Liver (tissue), 3 donors: ENCODE data around the gene PARD6G.

Experiments used
- EGR1 ChIP-seq, 2 donors: IDR thresholded peaks; 2 replicates each; pipeline ENCODE4 v1.6.1; 2016 to 2018; ENCODE audit warnings: antibody characterized with exemption in 2 of 2, low read depth in 2 of 2
- FOXA1 ChIP-seq: IDR thresholded peaks from 2 replicates; pipeline ENCODE4 v1.6.1; 2016; ENCODE audit warnings: antibody characterized with exemption
- NR2F2 ChIP-seq: IDR thresholded peaks from 2 replicates; pipeline ENCODE4 v1.6.1; 2016; ENCODE audit warnings: antibody characterized with exemption
- TAF1 ChIP-seq: conservative IDR thresholded peaks from 2 replicates; pipeline ENCODE4 v1.6.1; 2016; ENCODE audit warnings: antibody characterized with exemption, mild to moderate bottlenecking
- TF ChIP-seq, protein P1 (sequence below): IDR thresholded peaks from 2 replicates; pipeline ENCODE4 v1.6.1; 2016; ENCODE audit warnings: antibody characterized with exemption, mild to moderate bottlenecking
- TF ChIP-seq, protein P2 (sequence below): IDR thresholded peaks from 2 replicates; pipeline ENCODE4 v1.6.1; 2016; ENCODE audit warnings: antibody characterized with exemption
- TF ChIP-seq, protein P3 (sequence below): fragments of 150-350 bp; IDR thresholded peaks from 2 replicates; pipeline ENCODE4 v1.5.1; 2017; ENCODE audit warnings: improper control_type of control experiment, low read depth, low read length; ENCODE audit not compliant: missing input control
- TF ChIP-seq, protein P4 (sequence below): IDR thresholded peaks from 2 replicates; pipeline ENCODE4 v1.6.1; 2016; ENCODE audit warnings: antibody characterized with exemption
- donor health status: healthy.
- donor health status: healthy.

DNA sequence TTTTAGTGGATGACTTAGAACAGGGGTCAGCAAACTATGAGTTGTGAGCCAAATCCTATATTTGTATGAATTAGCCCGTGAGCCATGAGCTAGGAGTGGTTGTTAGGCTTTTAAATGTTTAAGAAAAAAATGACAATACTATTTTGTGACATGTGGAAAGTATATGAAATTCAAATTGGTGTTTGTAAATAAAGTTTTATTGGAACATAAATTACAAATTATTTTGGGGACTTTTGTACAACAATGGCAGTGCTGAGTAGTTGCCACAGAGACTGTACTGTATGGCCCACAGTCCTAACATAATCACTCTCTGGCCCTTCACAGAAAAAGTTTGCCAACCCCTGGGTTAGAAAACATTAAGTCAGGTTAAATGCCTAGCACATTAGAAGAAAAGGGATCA is 112.2 kb downstream of the PARD6G start:
- TF ChIP-seq, protein P1, sequence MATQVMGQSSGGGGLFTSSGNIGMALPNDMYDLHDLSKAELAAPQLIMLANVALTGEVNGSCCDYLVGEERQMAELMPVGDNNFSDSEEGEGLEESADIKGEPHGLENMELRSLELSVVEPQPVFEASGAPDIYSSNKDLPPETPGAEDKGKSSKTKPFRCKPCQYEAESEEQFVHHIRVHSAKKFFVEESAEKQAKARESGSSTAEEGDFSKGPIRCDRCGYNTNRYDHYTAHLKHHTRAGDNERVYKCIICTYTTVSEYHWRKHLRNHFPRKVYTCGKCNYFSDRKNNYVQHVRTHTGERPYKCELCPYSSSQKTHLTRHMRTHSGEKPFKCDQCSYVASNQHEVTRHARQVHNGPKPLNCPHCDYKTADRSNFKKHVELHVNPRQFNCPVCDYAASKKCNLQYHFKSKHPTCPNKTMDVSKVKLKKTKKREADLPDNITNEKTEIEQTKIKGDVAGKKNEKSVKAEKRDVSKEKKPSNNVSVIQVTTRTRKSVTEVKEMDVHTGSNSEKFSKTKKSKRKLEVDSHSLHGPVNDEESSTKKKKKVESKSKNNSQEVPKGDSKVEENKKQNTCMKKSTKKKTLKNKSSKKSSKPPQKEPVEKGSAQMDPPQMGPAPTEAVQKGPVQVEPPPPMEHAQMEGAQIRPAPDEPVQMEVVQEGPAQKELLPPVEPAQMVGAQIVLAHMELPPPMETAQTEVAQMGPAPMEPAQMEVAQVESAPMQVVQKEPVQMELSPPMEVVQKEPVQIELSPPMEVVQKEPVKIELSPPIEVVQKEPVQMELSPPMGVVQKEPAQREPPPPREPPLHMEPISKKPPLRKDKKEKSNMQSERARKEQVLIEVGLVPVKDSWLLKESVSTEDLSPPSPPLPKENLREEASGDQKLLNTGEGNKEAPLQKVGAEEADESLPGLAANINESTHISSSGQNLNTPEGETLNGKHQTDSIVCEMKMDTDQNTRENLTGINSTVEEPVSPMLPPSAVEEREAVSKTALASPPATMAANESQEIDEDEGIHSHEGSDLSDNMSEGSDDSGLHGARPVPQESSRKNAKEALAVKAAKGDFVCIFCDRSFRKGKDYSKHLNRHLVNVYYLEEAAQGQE, result no peak
- TF ChIP-seq EGR1 (IDR thresholded peaks at IDR 0.05; ENCODE audit: low read depth in 2 of 2) (no peak), FOXA1 (no peak), NR2F2 (no peak), TAF1 (no peak)
- TF ChIP-seq, protein P2, sequence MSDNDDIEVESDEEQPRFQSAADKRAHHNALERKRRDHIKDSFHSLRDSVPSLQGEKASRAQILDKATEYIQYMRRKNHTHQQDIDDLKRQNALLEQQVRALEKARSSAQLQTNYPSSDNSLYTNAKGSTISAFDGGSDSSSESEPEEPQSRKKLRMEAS, result no peak
- TF ChIP-seq, protein P3, sequence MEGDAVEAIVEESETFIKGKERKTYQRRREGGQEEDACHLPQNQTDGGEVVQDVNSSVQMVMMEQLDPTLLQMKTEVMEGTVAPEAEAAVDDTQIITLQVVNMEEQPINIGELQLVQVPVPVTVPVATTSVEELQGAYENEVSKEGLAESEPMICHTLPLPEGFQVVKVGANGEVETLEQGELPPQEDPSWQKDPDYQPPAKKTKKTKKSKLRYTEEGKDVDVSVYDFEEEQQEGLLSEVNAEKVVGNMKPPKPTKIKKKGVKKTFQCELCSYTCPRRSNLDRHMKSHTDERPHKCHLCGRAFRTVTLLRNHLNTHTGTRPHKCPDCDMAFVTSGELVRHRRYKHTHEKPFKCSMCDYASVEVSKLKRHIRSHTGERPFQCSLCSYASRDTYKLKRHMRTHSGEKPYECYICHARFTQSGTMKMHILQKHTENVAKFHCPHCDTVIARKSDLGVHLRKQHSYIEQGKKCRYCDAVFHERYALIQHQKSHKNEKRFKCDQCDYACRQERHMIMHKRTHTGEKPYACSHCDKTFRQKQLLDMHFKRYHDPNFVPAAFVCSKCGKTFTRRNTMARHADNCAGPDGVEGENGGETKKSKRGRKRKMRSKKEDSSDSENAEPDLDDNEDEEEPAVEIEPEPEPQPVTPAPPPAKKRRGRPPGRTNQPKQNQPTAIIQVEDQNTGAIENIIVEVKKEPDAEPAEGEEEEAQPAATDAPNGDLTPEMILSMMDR, result no peak
- TF ChIP-seq, protein P4, sequence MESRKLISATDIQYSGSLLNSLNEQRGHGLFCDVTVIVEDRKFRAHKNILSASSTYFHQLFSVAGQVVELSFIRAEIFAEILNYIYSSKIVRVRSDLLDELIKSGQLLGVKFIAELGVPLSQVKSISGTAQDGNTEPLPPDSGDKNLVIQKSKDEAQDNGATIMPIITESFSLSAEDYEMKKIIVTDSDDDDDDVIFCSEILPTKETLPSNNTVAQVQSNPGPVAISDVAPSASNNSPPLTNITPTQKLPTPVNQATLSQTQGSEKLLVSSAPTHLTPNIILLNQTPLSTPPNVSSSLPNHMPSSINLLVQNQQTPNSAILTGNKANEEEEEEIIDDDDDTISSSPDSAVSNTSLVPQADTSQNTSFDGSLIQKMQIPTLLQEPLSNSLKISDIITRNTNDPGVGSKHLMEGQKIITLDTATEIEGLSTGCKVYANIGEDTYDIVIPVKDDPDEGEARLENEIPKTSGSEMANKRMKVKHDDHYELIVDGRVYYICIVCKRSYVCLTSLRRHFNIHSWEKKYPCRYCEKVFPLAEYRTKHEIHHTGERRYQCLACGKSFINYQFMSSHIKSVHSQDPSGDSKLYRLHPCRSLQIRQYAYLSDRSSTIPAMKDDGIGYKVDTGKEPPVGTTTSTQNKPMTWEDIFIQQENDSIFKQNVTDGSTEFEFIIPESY, result no peak
